ENCODE data around the gene DNM3. TPM values are rescaled to one million over a fixed set of nuclear protein-coding genes. Genes with fewer than 3 reads are reported as not detected.

DNM3 gene
- total and polyA plus RNA-seq, 2 of the 8 experiments (the other 6 are each of a cell fraction or from before 2014, with no cell fraction given) = 2.0 to 8.5 TPM

GRCh38 chr1:172212124-172212523, 370.8 kb downstream of the DNM3 start (continued):
- no peak for TF ChIP-seq CBX5 (IDR thresholded peaks at IDR 0.05; ENCODE audit: low read depth, low read length)
- no peak for TF ChIP-seq CHD1 (IDR thresholded peaks at IDR 0.05; ENCODE audit: low read depth, low read length)
- TF ChIP-seq RAD21 (IDR thresholded peaks at IDR 0.05 in 1 of 2, conservative IDR thresholded peaks at IDR 0.05 in 1 of 2; ENCODE audit: low read depth in 2 of 2, low read length in 2 of 2) = no peak
- no peak for TF ChIP-seq KDM1A (IDR thresholded peaks at IDR 0.05; ENCODE audit: borderline replicate concordance, low read length)

Data from H1 (cell line).